HG03354 (cell line): ENCODE measurements around the gene GAB1.

Experiments used
- ATAC-seq: cut with Tn5 transposase; IDR thresholded peaks from one replicate; pipeline ENCODE4 v1.9.1; 2021; ENCODE audit warnings: mild to moderate bottlenecking; ENCODE audit not compliant: unreplicated experiment, poor library complexity, severe bottlenecking

Gene GAB1

DNA sequence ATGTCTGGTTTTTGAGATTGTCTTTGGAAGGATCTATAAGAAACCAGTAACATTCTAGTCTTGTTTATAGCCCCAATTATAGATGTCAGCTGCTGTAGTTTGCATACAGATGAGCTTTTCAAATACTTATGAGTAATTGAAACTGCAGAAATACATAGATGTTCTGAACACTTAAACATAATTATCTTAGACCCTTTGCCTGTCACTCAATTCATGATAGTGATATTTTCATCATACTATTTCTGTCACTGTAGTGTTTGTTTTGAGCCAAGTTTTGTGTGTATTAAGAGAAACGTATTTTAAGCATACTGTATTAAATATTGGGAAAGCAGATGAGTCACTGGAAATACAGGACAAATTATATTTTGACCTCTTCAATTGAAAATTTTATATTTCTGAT is 107.1 kb downstream of the GAB1 start:
- ATAC-seq, result no peak

DNA sequence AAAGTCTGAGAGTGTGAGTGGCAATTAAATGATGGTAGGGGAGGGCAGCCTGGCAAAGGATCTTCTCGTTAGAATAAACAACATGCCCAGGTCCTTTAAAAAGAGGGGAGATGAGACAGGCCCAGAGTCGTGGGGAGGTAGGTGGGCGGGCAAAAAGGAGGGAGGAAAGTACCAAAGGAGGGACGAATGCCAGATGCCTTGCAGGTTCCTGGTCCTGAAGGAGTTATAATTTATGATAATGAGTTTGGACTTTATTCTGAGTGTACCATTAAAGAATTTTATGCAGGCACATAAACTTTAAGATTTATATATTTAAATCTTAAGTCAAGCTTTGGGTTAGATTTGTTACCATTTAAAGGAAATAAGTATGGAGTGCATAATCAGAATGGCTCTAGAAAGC is 114.5 kb downstream of the GAB1 start:
- ATAC-seq, result no peak

DNA sequence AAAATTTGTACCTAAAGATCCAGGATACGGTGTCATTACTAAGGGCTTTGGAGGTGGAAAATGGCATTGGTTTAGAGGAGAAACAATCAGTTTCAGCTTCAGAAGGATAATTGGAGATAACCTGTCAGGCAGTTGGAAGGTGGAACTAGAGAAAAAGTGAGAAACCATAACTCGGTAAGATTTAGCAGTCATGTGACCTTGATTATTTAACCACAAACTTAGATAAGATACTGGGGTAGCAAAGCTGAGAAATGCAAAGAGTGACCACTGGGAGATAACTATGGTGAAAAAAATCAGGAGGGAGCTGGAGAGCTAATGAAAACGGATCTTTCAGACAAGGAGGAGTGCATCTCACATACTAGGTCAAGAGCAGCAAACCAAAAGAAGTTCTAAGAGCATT is 118.5 kb downstream of the GAB1 start:
- ATAC-seq, result no peak

DNA sequence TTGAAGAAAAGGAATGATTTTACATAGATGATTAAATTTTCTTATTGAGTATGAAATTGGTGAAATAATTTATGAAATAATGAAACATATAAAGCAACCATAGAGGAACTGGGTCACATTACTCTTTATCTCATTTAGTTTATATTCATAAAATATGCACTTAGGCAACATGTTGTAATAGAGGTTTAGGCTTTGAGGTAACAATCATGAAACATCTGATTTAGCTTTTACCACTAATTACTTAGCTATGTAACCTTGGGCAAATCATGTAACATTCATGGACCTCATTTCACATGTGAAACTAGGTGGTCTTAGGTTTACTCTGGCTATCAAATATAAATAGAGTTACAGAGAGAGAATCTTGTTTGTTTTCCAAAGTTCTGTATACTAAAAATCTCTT is 122.3 kb downstream of the GAB1 start:
- ATAC-seq, result no peak

DNA sequence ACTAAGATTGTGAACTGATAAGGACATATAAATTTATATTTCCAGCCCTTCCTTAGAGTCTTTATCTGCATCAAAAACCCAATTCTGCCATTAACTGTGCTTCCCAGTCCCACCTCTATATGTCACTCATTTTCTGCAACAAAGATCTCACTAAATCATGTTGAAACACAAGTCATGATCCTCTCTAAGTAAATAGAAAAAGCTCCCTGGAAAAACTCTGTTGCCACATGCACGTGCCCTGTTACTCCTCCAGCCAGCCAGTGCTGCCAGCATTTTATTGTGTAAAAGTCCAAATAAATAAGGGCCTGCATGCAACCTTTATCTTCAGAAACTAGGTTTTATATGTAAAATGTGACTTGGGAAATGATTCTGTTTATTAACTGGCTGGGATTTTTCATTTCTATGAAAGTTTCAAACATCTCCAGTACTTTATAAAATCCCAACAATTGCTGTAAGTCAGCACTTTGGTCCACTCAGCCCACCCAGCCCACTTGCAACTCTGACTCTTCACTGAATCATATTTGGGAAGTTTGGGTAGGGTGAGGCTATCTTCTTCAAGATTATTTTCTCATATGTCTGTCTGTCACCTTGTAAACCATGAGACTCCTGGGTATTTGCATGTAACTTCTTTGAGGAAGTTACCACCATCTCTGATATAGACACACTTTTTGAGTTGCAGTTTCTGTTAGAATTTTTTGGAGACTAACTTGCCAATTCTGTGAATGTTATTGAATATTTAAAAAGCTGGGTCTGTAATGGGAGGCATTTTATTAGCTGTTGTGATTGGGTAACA is 136.9 kb downstream of the GAB1 start:
- ATAC-seq, result peak; percentile 87

DNA sequence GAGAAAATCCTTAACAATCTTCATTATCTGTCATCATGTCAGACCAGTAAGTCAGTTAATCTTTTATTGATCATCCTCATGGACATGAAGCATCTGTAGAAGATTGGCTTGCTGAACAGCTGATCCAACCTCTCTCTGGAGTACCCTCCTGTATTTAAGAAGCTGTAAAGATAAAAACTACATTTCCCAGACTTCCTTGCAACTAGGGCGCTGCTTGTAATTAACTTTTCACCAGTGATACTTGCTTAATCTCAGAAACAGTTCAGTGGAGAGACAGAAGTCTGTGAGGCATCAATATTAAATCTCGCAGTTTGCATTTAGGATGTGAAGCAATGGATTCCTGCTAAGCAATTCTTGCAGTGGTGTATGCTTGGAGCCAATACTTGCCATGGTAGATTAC is 140.8 kb downstream of the GAB1 start:
- ATAC-seq, result no peak

DNA sequence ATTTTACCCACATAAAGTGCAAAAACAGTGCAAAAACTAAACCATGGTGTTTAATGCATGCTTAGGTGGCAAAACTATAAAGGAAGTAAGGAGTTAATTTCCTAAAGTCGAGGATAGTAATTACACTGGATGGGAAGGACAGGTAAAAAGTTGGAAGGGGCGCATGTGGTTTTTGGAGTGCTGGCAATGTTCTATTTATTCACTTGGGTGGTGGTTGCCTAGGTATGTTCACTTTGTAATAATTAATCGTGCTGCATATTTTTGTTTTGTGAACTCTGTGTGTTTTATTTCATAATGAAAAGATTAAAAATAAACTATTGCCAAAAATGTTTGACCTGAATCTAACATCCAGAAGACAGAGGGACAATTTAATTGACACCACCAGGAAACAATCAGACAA is 144.7 kb downstream of the GAB1 start:
- ATAC-seq, result no peak

DNA sequence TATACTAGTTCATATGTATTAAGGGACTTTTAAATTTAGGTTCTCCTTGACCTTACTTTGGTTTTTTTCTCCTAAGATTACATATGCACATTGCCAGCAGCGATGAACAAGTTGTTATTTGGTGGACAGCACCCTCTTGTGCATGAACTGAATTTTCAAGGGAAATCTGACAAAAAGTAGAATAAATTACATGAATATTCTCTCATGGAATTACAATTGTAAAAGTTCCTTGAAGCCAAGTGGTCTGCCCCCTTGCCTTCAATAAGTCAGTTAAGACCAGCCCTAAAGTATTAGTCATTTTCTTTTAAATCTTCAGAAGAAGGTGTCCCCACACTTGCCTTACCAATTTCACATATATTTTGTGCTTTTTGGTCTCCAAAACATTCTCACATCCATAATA is 146.2 kb downstream of the GAB1 start:
- peak; percentile 76 for ATAC-seq

DNA sequence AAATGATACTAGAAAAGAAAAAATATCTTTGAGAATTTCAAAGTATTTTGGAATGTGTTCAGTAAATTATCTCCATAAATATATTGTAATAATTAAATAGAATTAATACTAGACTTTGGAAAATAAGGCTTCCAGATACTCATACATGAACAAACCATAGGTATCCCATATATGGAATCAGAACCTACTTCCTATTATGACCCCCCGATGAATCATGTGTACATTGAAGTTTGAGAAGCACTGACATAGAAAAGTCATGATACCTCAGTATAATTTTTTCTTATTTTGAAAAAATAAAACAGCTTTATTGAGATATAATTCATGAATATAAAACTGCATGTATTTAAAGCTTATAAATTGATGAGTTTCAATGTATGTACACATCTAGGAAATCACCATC is 149.6 kb downstream of the GAB1 start:
- ATAC-seq, result no peak

DNA sequence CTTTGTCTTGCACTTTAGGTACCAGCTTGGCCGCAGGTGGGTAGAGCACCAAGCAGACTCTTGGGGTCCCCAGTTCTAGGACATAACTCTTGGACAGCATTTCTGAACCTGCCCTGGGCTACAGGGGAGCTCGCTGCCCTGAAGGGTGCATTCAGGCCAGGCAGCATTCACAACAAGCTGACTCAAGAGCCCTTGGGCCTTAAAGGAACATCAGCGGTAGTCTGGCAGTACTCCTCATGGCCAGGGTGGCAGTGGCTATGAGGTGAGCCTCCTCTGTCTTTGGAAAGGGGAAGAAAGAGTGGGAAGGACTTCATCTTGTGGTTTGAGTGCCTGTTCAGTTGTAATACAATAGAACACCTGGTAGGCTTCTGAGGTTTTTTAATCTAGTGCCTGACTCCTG is 152.0 kb downstream of the GAB1 start:
- no peak for ATAC-seq

DNA sequence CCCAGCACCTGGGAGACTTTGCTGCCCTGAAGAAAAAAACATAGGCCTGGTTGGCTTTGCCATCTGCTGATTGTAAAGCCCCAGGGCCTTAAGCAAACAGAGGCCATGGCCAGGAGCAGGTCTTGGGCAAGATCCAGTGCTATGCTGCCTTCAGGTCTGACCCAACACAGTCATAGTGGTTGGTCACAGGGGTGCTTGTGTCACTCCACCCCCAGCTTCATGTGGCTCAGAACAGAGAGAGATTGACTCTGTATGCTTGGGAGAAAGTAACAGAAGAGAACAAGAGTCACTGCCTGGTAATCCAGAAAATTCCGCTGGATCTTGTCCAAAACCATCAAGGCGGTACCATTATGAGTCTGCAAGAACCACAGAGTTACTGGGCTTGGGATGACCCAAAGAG is 152.4 kb downstream of the GAB1 start:
- no peak for ATAC-seq

DNA sequence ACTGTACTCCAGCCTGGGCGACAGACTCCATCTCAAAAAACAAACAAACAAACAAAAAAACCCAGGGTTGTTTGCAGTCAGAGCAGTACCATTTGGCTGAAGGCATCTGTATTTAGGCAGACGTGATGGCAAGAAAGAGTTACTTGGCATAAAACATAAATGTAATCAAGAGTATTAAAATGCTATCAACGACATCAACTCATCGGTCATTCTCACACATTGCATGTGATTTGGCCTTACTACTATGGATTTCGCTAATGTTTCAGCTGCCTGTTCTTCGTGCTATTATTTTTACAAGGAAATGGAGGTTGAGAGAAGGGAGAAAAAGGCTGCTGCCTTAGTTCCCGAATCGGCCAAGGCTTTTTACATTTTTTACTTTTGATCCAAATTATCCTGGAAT is 161.3 kb downstream of the GAB1 start:
- no peak for ATAC-seq

DNA sequence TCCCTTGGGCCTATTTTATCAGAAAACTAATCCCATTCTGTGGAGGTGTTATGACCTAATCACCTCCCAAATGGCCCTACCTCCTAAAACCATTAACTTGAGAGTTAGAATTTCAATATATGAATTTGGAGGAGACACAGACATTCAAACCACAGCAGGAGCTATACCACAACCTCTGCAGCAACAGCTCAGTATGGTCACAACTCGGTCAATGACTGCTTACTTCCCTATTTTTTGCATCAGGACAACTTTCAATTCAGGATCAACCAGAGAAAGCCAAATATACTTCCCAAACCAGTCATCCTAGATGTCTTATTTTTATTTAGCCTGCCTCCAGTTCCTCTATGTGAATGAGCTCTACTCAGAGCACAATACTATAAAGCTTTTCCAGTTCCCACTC is 165.6 kb downstream of the GAB1 start:
- ATAC-seq, result no peak

DNA sequence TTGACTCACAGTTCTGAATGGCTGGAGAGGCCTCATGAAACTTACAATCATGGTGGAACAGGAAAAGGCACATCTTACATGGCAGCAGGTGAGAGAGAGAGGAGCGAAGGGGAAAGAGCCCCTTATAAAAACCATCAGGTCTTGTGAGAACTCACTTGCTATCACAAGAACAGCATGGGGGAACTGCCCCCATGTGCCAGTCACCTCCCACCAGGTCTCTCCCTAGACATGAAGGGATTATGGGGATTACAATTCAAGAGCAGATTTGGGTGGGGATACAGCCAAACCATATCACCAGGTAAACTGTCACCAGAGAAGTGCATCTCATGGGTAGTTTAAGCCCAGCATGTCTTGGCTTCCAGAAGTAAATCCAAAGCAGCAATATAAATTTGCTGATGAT is 169.4 kb downstream of the GAB1 start:
- ATAC-seq, result no peak

DNA sequence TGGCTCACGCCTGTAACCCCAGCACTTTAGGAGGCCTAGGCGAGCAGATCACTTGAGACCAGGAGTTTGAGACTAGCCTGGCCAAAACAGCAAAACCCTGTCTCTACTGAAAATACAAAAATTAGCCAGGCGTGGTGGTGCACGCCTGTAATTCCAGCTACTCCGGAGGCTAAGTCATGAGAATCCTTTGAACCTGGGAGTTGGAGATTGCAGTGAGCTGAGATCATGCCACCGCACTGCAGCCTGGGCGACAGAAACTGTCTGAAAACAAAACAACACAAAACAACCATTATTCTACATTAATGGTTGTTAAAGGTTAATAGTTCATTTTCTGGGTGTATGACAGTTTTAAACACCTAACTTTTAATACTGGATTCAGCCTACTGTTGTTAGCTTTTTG is 175.2 kb downstream of the GAB1 start:
- ATAC-seq, result no peak

DNA sequence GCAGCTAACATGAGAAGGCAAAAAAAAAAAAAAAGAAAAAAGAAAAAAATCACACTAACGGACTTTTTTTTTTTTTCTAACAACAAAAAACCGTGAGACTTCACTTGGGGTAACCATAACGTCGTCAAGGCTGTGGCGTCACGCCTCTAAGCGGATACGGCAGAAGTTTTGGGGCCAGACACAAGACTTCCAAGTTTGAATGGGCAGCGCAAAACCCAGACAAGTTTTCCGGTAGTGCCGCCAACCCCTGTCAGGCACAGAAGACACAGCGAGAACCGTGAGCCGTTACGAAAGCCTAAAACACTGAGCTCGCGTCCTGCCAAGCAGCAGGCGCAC is 176.3 kb downstream of the GAB1 start:
- ATAC-seq, result peak; percentile 52

DNA sequence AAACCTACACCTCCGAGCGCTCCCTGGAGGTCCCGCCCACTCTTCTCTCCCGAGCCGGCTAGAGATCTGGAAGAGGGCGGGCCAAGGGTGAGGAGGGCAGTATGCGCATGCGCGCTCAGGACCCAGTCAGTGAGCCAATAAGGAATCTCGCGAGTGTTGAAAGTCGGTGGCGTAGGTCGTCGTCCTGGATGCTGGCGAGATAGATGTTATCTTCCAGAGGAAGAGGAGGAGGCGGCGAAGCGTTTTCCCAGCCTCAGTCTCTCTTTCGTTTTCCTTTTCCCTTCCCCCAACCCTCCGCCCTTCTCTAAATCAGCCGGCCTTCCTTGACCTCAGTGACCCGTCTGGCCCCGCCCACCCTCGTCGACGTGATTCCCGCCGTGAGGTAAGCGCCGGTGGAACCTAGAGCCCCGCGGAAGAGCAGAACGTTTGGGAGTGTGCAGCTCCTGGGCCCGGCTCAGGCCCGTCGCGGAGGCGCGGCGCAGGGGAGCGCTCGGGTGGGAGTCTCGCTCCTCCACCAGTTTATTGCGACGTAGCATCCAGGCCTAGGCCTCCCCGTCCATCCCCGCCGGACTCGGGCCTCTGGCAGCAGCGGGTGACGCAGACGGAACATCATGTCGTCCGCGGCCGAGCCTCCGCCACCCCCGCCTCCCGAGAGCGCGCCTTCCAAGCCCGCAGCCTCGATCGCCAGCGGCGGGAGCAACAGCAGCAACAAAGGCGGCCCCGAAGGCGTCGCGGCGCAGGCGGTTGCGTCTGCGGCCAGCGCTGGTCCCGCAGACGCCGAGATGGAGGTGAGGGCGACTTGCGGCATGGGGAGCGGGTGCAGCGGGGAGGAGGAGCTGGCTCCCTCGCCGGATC is 176.9 kb downstream of the GAB1 start, which contains the start of gene SMARCA5:
TSS of gene SMARCA5 (plus strand) at position 389 of the 855 bp plus-strand sequence. CDS start at position 612, 223 bp downstream.
- ATAC-seq, result peak; percentile 87

DNA sequence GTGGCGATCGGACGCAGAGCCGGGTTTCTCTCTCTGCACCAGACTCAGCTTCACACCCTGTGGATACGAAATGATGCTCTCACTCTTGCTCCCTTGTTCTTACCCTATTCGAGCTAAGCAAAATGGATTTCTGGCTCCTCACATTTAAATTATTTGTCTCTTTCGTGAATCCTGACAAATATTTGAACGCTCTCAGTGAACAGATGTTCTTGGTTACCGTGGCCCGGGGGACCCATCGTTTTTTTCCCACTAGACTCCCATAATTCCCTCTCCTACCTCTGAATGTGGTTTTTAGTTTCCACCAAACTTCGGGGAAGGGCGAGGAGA is 177.5 kb downstream of the GAB1 start:
- no peak for ATAC-seq

DNA sequence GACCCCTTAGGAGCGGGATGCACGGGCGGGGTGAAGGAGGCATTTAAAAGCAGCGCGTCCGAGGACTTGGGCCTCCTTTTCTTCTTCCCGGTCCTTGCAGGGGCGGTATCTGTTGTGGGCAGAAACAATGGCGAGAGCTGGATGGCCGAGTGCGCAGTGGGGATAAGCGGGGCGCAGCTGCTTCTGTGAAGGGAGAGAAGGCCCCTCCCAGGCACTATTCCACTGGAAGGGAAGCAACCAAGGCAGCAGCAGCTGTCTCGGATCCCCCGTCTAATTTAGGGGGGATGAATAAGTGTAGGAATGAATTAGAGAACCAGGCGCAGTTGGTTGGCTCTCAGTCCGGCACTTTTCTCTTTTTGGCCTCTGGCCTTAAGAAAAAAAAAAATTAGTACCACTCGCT is 177.8 kb downstream of the GAB1 start:
- no peak for ATAC-seq

DNA sequence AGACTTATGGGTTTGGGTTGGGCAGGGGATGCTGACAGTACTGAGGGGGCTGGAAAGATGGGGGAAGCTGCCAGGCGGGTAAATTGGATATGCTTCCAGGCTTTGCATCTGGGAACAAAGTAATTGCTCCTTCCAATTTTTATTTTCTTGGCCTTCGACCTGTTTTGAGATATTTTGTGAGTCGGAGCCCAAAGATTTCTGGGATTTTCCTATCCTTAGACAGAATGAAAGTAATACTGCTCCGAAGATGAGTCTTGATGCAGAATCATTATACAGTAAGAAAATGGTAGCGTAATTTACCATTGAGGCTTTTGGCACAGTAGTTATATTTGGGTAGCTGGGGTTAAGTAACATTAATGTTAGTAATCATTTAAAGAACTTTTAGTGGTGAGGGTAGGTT is 178.2 kb downstream of the GAB1 start:
- ATAC-seq, result no peak

DNA sequence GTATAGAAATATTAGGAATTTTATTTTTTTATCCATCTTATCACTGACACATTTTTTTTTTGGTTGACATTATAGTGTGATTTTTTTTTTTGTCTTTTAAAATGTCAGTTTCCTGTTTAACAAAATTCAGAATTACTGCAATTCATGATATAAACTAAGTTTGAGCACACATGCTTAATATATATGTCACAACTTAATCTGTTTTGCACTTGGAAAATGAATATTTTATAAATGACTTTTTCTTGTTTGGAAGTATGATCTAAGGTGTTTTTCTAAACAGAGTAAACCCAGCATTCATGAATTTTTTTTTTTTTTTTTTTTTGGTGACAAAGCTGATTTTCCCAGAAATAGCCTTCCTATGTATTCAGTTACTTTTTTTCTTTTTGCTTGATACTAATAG is 179.2 kb downstream of the GAB1 start:
- ATAC-seq, result no peak
